RPMI8226 (cell line): ENCODE measurements around the gene LTBP4.

Source experiments
- DNase-seq: peaks from one replicate; pipeline ENCODE4 v3.0.0-alpha.2; 2015

Gene LTBP4

DNA sequence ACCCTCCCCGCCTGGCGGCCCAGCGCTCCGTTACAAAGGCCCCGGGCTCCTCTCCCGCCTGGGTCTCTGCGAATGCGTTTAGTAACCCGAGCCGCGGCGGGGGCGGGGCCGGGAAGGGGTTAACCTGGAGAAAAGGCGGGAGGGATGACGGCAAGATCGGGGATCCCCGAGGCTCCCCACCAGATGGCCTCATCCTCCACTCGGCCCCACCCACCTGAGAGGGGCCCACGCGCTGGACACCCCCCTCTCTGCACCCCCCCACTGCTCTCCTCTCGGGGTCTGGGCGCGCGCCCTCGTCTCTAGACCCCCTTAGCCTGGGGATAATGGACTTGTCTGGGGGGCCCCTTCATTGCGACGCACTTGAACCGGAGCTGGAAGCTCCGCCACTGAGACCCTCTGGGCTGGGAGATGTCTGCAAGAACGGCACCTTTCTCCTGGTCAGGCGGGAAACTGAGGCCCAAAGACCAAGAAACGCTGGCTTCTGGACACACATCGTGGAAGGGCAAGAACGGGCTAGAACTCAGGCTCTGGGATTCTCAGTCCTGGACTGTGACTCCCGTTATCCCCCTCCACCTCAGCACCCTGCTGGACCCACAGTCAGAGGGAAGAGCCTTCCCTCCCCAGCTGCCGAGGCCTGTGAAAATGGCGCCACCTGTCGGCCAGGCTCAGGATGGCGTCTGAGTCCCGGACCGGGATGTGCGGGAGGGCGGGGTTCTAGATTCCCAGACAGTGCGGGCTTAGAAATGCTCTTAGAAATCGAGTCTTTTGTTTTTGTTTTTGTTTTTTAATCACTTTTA is 2.9 kb upstream of the LTBP4 start:
- peak; percentile 72 for DNase-seq

DNA sequence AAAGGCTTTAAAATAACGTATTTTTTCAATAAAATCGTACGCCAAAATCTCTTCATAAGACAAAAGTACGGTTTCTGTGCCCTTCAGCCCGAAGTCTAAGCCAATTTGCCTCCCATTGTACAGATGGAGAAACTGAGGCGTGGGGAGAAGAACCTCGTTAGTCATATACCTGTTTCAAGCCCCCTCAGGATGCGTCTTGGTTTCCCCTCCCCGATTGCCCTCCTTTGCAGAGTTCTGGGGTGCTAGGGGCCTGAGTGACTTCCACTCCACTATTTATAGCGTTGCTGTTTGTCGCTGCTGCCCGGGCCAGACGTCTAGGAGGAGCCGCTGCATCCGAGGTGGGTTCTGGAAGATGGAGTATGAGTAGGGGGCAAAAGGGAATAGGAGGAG is 2.3 kb upstream of the LTBP4 start:
- DNase-seq, result no peak

- DNase-seq, result peak; percentile 50
Measured at GRCh38 chr19:40599331-40599901, 1.8 kb upstream of the LTBP4 start.

DNA sequence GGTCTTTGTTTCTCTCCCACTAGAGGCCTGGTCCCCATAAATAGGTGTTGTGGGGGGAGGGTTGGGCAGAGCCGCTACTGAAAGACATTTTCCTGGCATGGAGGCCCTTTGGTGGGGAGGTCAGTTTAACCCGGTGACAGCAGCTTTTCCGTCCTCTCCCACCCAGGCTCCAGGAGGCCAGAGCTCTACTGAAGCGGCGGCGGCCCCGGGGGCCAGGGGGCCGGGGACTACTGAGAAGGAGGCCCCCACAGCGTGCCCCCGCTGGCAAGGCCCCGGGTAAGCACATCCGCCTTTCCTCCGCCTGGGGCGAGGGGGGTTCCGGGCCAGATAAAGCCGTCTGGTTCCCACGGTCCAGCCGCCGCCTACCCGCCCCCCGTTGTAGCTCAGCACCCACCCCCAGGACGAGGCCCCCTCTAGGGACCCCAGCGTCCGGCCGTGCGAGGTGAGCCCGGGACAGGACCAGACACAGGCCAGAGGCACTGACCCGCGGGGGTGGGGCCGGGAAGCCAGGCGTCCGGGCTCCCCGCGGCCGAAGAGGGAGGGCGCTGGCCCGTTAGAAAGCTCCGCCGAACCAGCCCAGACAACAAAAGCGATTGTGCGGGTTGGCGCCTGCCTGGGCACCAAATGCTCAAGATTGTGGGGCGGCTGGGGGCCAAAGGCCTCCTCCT is 1.1 kb upstream of the LTBP4 start:
- DNase-seq, result no peak

- peak; percentile 54 for DNase-seq
Measured at GRCh38 chr19:40600570-40601133, 517 bp upstream of the LTBP4 start.

- DNase-seq, result no peak
Measured at GRCh38 chr19:40603071-40603388, 1.9 kb downstream of the LTBP4 start.

GRCh38 chr19:40603389-40604170 is 2.4 kb downstream of the LTBP4 start:
- peak; percentile 98 for DNase-seq

GRCh38 chr19:40604171-40604646 is 3.0 kb downstream of the LTBP4 start:
- DNase-seq, result no peak

DNA sequence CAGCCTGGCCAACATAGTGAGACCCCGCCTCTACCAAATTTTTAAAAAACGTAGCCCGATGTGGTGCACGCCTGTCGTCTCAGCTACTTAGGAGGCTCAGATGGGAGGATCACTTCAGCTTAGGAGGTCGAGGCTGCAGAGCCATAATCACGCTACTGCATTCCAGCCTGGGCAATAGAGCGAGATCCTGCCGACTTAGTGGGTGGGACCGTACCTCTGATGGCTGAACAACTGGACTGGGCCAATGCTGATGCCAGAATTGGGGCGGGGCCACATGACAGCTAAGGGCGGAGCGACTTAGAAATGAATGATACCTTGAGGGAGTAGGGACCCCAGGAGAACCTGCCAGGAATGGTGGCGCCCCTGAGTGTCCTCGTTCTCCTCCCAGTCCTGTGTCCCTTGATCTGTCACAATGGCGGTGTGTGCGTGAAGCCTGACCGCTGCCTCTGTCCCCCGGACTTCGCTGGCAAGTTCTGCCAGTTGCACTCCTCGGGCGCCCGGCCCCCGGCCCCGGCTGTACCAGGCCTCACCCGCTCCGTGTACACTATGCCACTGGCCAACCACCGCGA is 3.6 kb downstream of the LTBP4 start:
- peak; percentile 34 for DNase-seq

- DNase-seq, result peak; percentile 93
Measured at GRCh38 chr19:40605216-40605971, 4.2 kb downstream of the LTBP4 start.

DNA sequence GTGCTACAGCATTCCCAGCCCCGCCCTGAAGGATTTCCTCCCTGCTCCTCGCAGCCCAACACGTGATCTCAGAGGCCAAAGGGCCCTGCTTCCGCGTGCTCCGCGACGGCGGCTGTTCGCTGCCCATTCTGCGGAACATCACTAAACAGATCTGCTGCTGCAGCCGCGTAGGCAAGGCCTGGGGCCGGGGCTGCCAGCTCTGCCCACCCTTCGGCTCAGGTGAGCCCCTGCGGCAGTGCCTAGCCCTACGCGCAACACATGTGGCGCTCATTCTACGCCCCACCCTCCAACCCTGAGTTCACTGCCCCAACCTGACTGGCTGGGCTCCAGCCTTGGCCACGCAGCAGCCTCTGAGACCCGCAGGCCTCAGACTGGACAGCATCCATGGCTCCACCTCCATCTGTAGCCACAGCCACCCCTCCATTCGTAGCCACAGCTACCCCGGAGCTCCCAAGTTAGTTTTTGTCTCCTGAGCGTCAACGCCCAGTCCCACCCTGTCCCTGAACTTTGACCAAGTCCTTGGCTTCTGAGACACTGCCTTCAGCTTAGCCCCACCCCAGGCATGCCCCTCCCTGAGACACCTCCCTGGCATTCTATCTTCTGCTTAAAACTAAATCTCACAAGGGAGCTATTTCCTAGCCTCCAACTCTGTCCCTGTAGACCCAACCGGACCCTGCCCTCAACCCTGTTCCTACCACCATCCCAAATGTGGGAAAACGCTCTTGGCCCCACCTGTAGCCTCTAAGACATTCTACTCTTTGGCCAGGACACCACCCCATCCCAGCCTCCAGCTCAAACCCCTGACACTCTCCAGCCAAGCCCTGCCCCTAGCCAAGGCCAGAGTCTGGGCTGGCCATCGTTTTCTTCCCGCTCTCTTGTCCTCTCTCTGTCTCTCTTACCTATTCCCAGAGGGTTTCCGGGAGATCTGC is 6.4 kb downstream of the LTBP4 start:
- no peak for DNase-seq

DNA sequence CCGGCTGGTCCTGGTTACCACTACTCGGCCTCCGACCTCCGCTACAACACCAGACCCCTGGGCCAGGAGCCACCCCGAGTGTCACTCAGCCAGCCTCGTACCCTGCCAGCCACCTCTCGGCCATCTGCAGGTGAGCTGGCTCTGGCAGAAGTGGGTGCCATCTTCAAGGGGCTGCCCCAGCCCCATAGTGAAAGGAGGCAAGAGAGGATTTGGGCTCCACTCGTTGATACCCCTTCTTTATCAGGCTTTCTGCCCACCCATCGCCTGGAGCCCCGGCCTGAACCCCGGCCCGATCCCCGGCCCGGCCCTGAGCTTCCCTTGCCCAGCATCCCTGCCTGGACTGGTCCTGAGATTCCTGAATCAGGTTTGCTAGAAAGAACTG is 7.1 kb downstream of the LTBP4 start:
- DNase-seq, result no peak

DNA sequence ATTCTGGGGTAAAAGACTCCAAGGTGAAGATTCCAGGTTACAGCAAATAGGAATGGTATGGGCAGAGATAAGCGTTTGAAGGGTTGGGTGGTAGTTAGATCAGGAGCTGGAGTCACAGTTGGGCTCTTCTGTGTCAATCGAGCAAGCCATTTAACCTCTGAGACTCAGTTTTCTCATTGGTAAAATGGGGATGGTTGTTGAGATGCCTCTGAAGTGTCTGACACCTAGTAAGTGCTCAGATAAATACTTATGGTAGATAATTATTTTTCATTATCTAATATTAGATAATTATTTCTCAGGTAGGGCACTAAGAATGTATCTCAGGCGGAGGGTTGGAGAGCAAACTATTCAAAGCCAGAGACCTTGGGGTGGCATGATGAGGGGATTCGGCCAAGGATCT is 7.8 kb downstream of the LTBP4 start:
- DNase-seq, result no peak

DNA sequence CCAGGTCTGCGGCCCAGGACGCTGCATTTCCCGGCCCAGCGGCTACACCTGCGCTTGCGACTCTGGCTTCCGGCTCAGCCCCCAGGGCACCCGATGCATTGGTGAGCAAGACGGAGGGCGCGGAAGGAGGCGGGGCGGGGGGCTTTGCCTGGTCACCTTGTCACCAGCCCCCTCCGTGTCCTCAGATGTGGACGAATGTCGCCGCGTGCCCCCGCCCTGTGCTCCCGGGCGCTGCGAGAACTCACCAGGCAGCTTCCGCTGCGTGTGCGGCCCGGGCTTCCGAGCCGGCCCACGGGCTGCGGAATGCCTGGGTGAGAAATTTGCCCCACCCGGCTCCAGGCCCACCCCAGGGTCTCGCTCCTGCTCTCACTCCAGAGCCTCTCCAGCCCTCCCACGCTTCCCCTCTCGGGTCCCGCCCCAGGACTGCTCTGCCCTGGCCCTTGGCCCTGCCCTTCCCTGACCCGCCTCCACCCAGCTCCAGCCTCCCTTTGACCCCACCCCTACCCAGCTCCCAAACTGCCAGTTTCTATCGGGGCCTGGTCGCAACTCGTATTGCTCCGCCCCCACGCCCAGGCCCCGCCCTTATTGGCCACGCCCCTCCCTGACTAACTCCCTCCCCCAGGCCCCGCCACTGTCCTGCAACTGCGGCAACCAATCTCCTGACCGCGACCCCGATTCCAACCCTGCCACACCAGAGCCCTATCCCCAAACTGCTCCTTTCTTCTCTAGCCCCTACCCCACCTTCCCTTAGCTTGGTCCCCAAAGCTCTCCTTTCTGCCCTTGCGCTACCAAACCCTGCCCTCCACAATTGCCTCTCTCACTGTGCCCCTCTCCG is 8.6 kb downstream of the LTBP4 start:
- peak; percentile 90 for DNase-seq

GRCh38 chr19:40610396-40611064 is 9.4 kb downstream of the LTBP4 start:
- peak; percentile 83 for DNase-seq

GRCh38 chr19:40611096-40611495 is 9.9 kb downstream of the LTBP4 start:
- no peak for DNase-seq

GRCh38 chr19:40611900-40612698 is 10.9 kb downstream of the LTBP4 start:
- DNase-seq, result no peak
